GM21737 (cell line): ENCODE results near the gene ANKRD24.
"Not testable (repeated sequence)": the region's sequence is repeated elsewhere in the genome, so short reads cannot be mapped to it uniquely, and the experiment has no call there.

Experiments used
- ATAC-seq: cut with Tn5 transposase; IDR thresholded peaks from one replicate; pipeline ENCODE4 v1.9.1; 2021; ENCODE audit warnings: mild to moderate bottlenecking, moderate library complexity; ENCODE audit not compliant: unreplicated experiment

The ANKRD24 gene

GRCh38 chr19:4173479-4174212 lies 8.8 kb upstream of the ANKRD24 start:
- no peak for ATAC-seq

GRCh38 chr19:4174213-4174894 lies 8.1 kb upstream of the ANKRD24 start:
- no peak for ATAC-seq

- no peak for ATAC-seq
These were observed 7.4 kb upstream of the ANKRD24 start for GRCh38 chr19:4174895-4175668.

- no peak for ATAC-seq
These were observed 6.9 kb upstream of the ANKRD24 start for GRCh38 chr19:4175669-4175931.

GRCh38 chr19:4177146-4177545 lies 5.3 kb upstream of the ANKRD24 start:
- ATAC-seq: no peak

- ATAC-seq: no peak
These were observed 3.5 kb upstream of the ANKRD24 start for GRCh38 chr19:4178990-4179389.

GRCh38 chr19:4181053-4181508 lies 1.4 kb upstream of the ANKRD24 start:
- no peak for ATAC-seq

- no peak for ATAC-seq
These were observed 1.7 kb downstream of the ANKRD24 start for GRCh38 chr19:4183967-4184717.

- no peak for ATAC-seq
These were observed 2.3 kb downstream of the ANKRD24 start for GRCh38 chr19:4184718-4185352.

GRCh38 chr19:4185413-4186086 lies 3.1 kb downstream of the ANKRD24 start:
- no peak for ATAC-seq

GRCh38 chr19:4186087-4186993 lies 3.9 kb downstream of the ANKRD24 start:
- no peak for ATAC-seq

- ATAC-seq: no peak
These were observed 5.0 kb downstream of the ANKRD24 start for GRCh38 chr19:4187313-4188122.

- no peak for ATAC-seq
These were observed 7.2 kb downstream of the ANKRD24 start for GRCh38 chr19:4189641-4190040.

GRCh38 chr19:4192537-4192936 lies 10.0 kb downstream of the ANKRD24 start:
- ATAC-seq: not testable (repeated sequence)

- no peak for ATAC-seq
These were observed 11.9 kb downstream of the ANKRD24 start for GRCh38 chr19:4194353-4194752.

- ATAC-seq: no peak
These were observed 13.5 kb downstream of the ANKRD24 start for GRCh38 chr19:4196009-4196408.

- no peak for ATAC-seq
These were observed 14.2 kb downstream of the ANKRD24 start for GRCh38 chr19:4196587-4197148.

- no peak for ATAC-seq
These were observed 14.7 kb downstream of the ANKRD24 start for GRCh38 chr19:4197228-4197624.
